GM10266 (cell line): ENCODE results near the gene PIAS4.

ENCODE experiments used
- DNase-seq: peaks from one replicate; pipeline ENCODE4 v3.0.0; 2012; ENCODE audit errors: extremely low spot score
- TF ChIP-seq, protein P1 (sequence below): IDR thresholded peaks from 2 replicates; pipeline ENCODE4 v1.5.1; 2012; ENCODE audit warnings: mild to moderate bottlenecking, low read depth; ENCODE audit not compliant: control insufficient read depth, insufficient read depth; ENCODE audit errors: missing control alignments

PIAS4 gene

DNA sequence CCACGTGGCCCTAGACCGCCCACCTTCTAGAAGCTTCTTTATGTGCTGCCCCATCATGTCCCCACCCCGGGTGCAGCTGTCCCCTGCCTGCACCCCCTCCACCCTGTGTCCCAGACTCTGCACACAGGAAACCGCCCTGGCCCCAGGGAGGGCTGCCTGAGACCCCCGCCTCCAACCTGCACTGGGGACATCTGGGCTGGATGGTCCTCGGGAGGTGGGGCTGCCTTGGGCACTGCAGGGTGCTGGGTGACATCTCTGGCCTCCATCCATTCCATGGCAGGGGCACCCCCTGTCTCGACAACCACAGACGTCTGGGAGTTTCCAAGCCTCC lies 77.0 kb downstream of the PIAS4 start:
- DNase-seq, result no peak
- TF ChIP-seq, protein P1, sequence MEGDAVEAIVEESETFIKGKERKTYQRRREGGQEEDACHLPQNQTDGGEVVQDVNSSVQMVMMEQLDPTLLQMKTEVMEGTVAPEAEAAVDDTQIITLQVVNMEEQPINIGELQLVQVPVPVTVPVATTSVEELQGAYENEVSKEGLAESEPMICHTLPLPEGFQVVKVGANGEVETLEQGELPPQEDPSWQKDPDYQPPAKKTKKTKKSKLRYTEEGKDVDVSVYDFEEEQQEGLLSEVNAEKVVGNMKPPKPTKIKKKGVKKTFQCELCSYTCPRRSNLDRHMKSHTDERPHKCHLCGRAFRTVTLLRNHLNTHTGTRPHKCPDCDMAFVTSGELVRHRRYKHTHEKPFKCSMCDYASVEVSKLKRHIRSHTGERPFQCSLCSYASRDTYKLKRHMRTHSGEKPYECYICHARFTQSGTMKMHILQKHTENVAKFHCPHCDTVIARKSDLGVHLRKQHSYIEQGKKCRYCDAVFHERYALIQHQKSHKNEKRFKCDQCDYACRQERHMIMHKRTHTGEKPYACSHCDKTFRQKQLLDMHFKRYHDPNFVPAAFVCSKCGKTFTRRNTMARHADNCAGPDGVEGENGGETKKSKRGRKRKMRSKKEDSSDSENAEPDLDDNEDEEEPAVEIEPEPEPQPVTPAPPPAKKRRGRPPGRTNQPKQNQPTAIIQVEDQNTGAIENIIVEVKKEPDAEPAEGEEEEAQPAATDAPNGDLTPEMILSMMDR, result no peak

GRCh38 chr19:4086411-4086867 lies 78.9 kb downstream of the PIAS4 start:
- DNase-seq, result no peak
- TF ChIP-seq, protein P1, result no peak

DNA sequence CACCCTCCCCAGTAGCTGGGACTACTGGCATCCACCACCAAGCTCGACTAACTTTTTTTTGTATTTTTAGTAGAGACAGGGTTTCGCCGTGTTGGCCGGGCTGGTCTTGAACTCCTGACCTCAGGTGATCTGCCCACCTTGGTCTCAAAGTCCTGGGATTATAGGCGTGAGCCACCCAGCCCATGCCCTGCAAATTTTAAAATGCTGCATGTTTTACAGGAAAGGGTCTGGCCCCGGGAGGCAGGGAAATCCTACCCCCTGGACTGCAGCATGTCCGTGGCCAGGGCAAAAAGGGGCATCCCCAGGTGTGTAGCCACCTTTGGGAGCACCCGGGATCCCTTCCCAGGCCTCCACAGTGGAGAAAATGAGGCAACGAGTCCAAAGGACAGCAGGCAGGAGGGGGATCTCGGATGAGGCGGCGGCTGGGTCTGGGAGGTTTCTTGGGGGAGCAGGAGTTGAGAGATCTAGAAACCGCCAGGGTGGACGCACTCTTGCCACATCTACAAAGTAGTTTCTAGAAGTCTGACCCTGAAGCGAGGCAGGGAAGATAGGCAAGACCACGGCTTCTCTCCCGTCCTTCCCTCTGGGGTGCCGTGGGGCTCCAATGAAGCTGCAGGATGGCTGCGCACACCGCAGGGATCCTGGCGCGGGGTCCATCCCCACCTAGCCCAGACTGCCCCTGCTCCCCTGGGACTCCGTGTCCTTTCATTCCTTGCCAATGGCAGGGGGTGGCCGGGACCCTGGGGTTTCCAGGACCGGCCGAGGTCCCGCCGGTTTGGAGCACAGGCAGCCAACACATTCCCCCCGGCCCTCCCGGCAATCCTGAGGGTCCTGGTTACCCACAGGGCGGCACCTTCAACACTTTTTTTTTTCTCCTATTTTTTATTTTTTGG lies 80.5 kb downstream of the PIAS4 start:
- no peak for DNase-seq
- TF ChIP-seq, protein P1, result no peak

- TF ChIP-seq, protein P1, result no peak
- no peak for DNase-seq
Measured at GRCh38 chr19:4088975-4089374, 81.4 kb downstream of the PIAS4 start.
